PC-3 (cell line): Measurements from ENCODE around the gene HMG20A. TPM values are rescaled to one million over a fixed set of nuclear protein-coding genes. Genes with fewer than 3 reads are reported as not detected.

Source experiments
- ATAC-seq: fragments of 200-7000 bp; cut with Tn5 transposase; 2 replicates; pipeline ENCODE4 v1.9.1; 2020; ENCODE audit warnings: mild to moderate bottlenecking, moderate library complexity
- BruUV-seq: library from RNA; stranded (reverse); fragments of 400-500 nt; replicated peaks from 2 replicates; lab custom pipeline; 2021; lab: Mats Ljungman, UMichigan
- CTCF ChIA-PET: fragments of 300-600 bp; sonication (Branson Sonifier 250); formaldehyde crosslinking; loops from one replicate; lab custom pipeline; 2022; ENCODE audit warnings: antibody characterized with exemption; lab: Charles Lee
- POLR2A ChIA-PET: fragments of 300-600 bp; sonication (Branson Sonifier 250); formaldehyde crosslinking; loops from one replicate; lab custom pipeline; 2022; ENCODE audit warnings: antibody characterized with exemption; ENCODE audit not compliant: unreplicated experiment; lab: Charles Lee
- DNase-seq: peaks from one replicate; pipeline ENCODE4 v3.0.0-alpha.2; 2015
- H2AFZ ChIP-seq: fragments of 300-600 bp; sonication (generic); 2 replicates; pipeline ENCODE4 v1.6.0; 2016; ENCODE audit warnings: antibody characterized with exemption, low read length
- H3F3A ChIP-seq: fragments of 300-600 bp; sonication (generic); one replicate; pipeline ENCODE4 v1.6.0; 2017; ENCODE audit warnings: antibody characterized with exemption, low read length, control low read depth, mild to moderate bottlenecking; ENCODE audit not compliant: unreplicated experiment
- H3K27ac ChIP-seq: fragments of 300-600 bp; sonication (generic); 2 replicates; pipeline ENCODE4 v1.5.1; 2016; ENCODE audit warnings: mild to moderate bottlenecking, low read length
- H3K27me3 ChIP-seq: fragments of 300-600 bp; sonication (generic); 2 replicates; pipeline ENCODE4 v1.6.1; 2016; ENCODE audit warnings: low read length, mixed read lengths
- H3K36me3 ChIP-seq: fragments of 300-600 bp; sonication (generic); 2 replicates; pipeline ENCODE4 v1.6.1; 2016; ENCODE audit warnings: low read depth, mixed run types, low read length, mixed read lengths
- H3K4me1 ChIP-seq: fragments of 300-600 bp; sonication (generic); 2 replicates; pipeline ENCODE4 v1.5.1; 2016; ENCODE audit warnings: low read length; ENCODE audit not compliant: insufficient read depth
- H3K4me2 ChIP-seq: fragments of 300-600 bp; sonication (generic); 2 replicates; pipeline ENCODE4 v1.6.0; 2016; ENCODE audit warnings: low read length
- H3K4me3 ChIP-seq: fragments of 300-600 bp; sonication (generic); 2 replicates; pipeline ENCODE4 v1.5.1; 2016; ENCODE audit warnings: mild to moderate bottlenecking, low read length, mixed read lengths
- H3K79me2 ChIP-seq: fragments of 300-600 bp; sonication (generic); 2 replicates; pipeline ENCODE4 v1.6.1; 2017; ENCODE audit warnings: low read length, mixed read lengths
- H3K9ac ChIP-seq: fragments of 300-600 bp; sonication (generic); 2 replicates; pipeline ENCODE4 v1.6.0; 2016; ENCODE audit warnings: mild to moderate bottlenecking, low read length
- H3K9me2 ChIP-seq: fragments of 300-600 bp; sonication (generic); replicated peaks from 2 replicates; pipeline ENCODE4 v1.6.1; 2016; ENCODE audit warnings: mixed run types, low read length, mixed read lengths
- H3K9me3 ChIP-seq: fragments of 300-600 bp; sonication (generic); 2 replicates; pipeline ENCODE4 v1.6.1; 2016; ENCODE audit warnings: low read length, mixed read lengths
- H4K20me1 ChIP-seq: fragments of 300-600 bp; sonication (generic); 2 replicates; pipeline ENCODE4 v1.6.1; 2016; ENCODE audit warnings: low read length, mixed read lengths
- CTCF ChIP-seq: fragments of 300-600 bp; sonication (generic); conservative IDR thresholded peaks from 2 replicates; pipeline ENCODE4 v1.5.1; 2017; ENCODE audit warnings: antibody characterized with exemption, low read depth, mild to moderate bottlenecking, low read length
- EZH2 ChIP-seq: fragments of 300-600 bp; sonication (generic); IDR thresholded peaks from one replicate; pipeline ENCODE4 v1.6.1; 2017; ENCODE audit warnings: antibody characterized with exemption, mild to moderate bottlenecking, low read length; ENCODE audit not compliant: unreplicated experiment
- EZH2phosphoT487 ChIP-seq: fragments of 300-600 bp; sonication (generic); IDR thresholded peaks from 2 replicates; pipeline ENCODE4 v1.6.1; 2018; ENCODE audit warnings: mild to moderate bottlenecking, antibody characterized with exemption, low read length, borderline replicate concordance
- intact Hi-C: fragments of 100-400 bp; cut with micrococcal nuclease; formaldehyde crosslinking; loops from 2 replicates; pipeline ENCODE4 v1.9.0; 2023
- total RNA-seq: library from RNA; depleted of rRNA; stranded (reverse); fragments of >200 nt; gene quantifications from 2 replicates; pipeline ENCODE4 v1.2.3, GENCODE V29; 2014

Gene HMG20A
- total RNA-seq, 1 experiment from 2014 or later: 17.6 TPM

- Histone ChIP-seq H3K79me2 (no peaks in the 10 kb centered on the region), H3K9me2 (no peaks in the 10 kb centered on the region), H3K9me3 (no peaks in the 10 kb centered on the region), H3K27me3 (no peaks in the 10 kb centered on the region), H3K4me1 (peaks cover 4% of the 10 kb centered on the region; the same call in 1 of the 2 replicates), H3K36me3 (no peaks in the 10 kb centered on the region), H3F3A (no peaks in the 10 kb centered on the region), H3K27ac (no peak overlapping the region), H2AFZ (no peak overlapping the region), H3K9ac (no peak overlapping the region), H3K4me3 (no peak overlapping the region), H4K20me1 (no peaks in the 10 kb centered on the region), H3K4me2 (no peak overlapping the region)
- CTCF ChIA-PET: no interaction called here
- POLR2A ChIA-PET: interaction anchor here (0.6 kb wide), 1 partner anchor 1200 kb away, joined by 14 read pairs; no protein-coding TSS in a partner anchor
- no peak for DNase-seq
- intact Hi-C loops: no loop called here
- no peak for ATAC-seq
- no TSS peak for BruUV-seq
- TF ChIP-seq EZH2phosphoT487 (no peak), CTCF (no peak), EZH2 (no peak)
These were observed 108.9 kb downstream of the HMG20A start for GRCh38 chr15:77529394-77530159.

- no peak overlapping the region for H3K27ac ChIP-seq
- H3K36me3 ChIP-seq: no peaks in the 10 kb centered on the region
- no peaks in the 10 kb centered on the region for H3K27me3 ChIP-seq
- intact Hi-C loops: no loop called here
- no peak overlapping the region for H3K4me2 ChIP-seq
- no peak for DNase-seq
- no peak overlapping the region for H2AFZ ChIP-seq
- H3F3A ChIP-seq: no peaks in the 10 kb centered on the region
- H3K9me2 ChIP-seq: no peaks in the 10 kb centered on the region
- ChIA-PET CTCF (no interaction called here), POLR2A (no interaction called here)
- ATAC-seq: no peak
- H3K9ac ChIP-seq: no peak overlapping the region
- H3K4me1 ChIP-seq: peaks cover 4% of the 10 kb centered on the region; the same call in 1 of the 2 replicates
- H4K20me1 ChIP-seq: no peaks in the 10 kb centered on the region
- no peaks in the 10 kb centered on the region for H3K9me3 ChIP-seq
- no peaks in the 10 kb centered on the region for H3K79me2 ChIP-seq
- no peak overlapping the region for H3K4me3 ChIP-seq
- no TSS peak for BruUV-seq
- TF ChIP-seq EZH2 (no peak), EZH2phosphoT487 (no peak), CTCF (no peak)
These were observed 109.9 kb downstream of the HMG20A start for GRCh38 chr15:77530576-77530975.
